Stimulated activated CD8-positive, alpha-beta memory T cell treated with anti-CD3 and anti-CD28 coated beads, Interleukin-12 subunit alpha, Interleukin-12 subunit beta, amount 100 ng/mL, for 1 hour (primary cell): ENCODE results near the gene PTPRG.

Experiments
- DNase-seq: peaks from one replicate; pipeline ENCODE4 v3.0.0-alpha.2; 2020; ENCODE audit warnings: low read depth

The PTPRG gene

GRCh38 chr3:62188681-62189375, 627.5 kb downstream of the PTPRG start:
- peak; percentile 44 for DNase-seq

DNA sequence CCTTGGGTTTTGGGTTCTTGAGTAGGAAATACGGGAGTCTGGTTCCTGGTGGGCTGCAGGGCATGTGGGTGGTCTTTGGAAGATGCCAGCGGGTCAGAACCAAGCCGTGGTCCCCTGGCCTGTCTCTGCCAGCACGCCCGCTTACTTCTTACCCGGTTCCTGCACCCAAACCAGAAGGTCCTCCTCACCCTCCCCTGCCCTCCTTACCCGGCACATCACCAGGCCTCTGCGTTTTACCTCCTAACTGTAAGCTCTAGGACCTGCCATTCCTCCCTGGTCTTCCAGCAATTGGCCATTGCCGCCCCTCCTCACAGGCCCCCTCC, 628.0 kb downstream of the PTPRG start:
- DNase-seq, result no peak

DNA sequence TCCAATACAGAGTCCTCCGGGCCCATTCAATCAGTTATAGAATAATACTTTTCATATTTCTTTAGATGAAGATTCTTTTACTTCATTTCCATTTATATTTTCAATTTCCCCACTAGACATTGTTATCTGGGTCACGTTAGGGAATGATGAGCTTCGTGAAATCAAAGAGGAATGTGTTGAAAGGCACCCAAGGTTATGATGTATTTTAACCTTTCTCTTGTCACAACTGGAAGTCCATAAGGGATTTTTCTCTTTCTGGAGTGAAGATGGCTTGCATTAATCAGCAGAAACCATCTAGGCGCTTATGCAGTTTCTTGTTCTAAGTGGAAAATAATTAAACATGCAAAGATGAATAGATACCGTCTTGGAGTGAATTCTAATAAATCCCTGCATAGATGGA, 631.5 kb downstream of the PTPRG start:
- no peak for DNase-seq

DNA sequence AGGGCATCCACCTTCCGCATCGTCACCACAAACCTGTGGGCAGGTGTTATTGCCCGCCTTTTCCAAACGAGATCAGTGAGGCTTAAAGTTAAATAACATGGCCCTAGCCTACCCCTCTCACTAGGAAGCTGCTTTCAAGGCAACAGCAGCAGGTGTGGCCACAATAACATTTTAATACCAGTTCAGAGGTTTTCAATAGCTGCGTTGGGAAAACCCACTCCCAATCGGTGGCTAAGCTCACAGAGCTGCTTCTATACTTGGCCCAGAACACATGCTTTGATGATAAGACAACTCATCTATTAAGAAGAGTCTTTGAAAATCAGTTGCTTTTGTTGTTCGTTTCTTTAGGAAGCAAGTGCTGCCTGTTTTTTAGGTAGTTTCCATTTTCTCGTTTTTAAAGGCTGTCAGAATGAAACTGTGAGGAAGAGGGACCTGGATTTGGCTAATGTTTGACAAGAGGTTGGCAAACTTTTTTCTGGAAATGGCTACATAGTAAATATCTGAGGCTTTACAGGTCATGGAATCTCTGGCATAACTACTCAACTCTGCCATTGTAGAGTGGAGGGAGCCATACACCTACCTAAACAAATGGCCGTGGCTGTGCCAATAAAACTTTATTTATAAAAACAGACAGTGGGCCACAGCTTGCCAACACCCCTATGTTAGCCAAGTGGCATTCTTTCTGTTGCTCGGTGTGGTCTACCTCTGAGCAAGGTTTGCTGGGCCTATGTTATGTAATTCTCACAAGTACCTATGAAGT, 632.4 kb downstream of the PTPRG start:
- DNase-seq, result no peak

DNA sequence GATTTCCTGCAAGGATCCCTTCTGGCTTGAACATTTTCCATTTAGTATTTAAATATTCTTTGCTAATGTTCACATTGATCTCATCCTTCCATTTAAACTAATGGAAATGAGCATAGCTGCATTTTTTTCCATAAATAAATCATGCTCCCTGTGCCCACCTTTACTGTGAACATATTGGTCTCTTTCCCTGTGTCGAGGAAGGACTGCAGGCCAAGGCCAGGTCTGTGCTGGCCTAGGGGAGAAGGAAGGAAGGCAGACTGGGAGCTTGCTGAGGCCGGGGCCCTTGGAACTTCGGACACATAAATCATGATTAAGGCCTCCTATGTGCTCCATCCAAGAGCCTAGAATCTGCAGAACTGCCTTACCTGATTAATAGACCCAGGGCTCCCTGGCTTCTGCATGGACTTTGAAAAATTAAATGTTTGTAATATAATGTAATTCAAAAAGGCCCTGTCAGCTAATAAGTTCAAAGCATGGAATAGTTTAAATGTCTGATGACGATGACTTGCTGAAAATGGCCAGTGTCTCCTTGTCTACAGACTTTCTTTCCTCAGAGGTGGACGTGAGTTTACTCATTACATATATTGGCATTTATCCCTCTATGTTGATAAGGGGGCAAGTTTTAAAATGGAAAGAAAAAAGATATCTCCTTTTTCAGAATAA, 636.1 kb downstream of the PTPRG start:
- no peak for DNase-seq

GRCh38 chr3:62199126-62199525, 637.8 kb downstream of the PTPRG start:
- no peak for DNase-seq

GRCh38 chr3:62201438-62202035, 640.2 kb downstream of the PTPRG start:
- no peak for DNase-seq

- DNase-seq, result no peak
These were observed 641.8 kb downstream of the PTPRG start for GRCh38 chr3:62203152-62203551.

DNA sequence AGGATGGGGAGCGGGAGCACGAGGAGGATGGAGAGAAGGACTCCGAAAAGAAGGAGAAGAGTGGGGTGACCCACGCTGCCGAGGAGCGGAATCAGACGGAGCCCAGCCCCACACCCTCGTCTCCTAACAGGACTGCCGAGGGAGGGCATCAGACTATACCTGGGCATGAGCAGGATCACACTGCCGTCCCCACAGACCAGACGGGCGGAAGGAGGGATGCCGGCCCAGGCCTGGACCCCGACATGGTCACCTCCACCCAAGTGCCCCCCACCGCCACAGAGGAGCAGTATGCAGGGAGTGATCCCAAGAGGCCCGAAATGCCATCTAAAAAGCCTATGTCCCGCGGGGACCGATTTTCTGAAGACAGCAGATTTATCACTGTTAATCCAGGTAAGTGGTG, 642.2 kb downstream of the PTPRG start:
- no peak for DNase-seq

DNA sequence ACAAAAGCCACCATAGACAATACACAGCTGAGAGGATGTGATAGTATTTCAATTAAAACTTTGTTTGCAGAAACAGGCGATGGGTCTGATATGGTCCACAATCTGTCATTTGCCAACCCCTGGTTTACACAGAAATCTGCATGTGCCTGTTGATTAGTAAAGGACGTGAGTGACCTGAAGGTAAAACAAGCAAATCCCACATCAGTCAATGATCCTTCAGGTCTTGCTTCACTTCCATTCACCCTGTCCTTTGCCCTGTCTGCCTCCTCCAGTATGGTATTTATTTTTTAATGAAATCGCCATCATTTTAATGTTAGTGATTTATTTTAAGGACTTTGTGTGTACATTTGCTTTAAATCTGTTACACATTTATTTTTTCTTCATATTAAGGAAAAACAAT, 645.8 kb downstream of the PTPRG start:
- no peak for DNase-seq

DNA sequence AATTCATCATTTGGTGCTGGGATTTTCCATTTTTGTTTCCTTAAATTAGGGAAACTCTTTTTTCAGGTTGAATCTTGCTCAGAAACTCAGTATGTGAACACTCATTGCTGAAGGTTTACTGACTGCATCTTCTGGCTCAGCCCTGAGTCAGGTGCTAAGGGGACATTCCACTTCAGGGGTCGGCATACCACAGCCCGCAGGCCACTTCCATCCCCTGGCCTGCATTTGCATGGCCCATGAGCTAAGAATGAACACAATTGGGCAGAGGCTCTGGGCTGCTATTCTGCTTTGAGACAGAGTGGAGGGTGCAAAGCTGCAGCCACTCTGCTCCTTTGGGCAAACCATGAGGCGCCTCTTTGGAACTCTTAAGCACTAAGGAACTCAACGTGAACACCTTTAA, 647.0 kb downstream of the PTPRG start:
- no peak for DNase-seq

DNA sequence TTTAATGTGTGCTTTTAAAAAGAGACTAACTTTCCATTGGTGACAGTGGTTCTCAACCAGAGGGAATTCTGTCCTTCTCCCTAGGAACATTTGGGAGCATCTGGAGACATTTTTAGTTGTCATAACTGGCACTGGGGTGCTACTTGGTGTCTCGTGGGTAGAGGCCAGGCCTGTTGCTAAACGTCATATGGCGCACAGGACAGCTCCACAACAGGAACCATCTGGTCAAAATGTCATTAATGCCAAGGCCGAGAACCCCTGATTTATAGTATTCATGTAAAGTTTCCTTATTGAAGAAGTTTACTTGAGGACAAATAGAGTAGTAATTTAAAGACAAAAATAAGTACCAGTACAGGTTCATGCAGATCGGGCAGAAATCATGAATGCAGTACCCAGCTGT, 647.7 kb downstream of the PTPRG start:
- no peak for DNase-seq

DNA sequence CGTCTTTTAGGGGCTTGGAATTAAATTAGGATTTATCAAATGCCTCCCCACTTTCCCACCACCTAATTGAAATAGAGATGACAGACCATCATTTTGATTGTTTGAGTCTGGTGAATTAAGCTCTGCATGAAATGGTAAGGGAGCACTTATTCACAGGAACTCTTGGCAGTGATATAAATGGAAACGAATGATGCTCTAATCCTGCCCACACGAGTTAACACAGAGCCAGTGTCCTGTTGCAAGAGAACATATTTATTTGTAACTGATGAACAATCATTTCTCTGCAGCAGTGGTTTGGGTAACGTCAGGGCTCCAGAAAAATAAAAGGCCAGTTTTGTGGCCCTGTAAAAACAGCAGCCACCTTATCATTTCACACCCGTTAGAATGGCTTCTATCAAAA, 648.6 kb downstream of the PTPRG start:
- DNase-seq, result no peak

- DNase-seq, result no peak
These were observed 650.5 kb downstream of the PTPRG start for GRCh38 chr3:62211675-62212429.

- DNase-seq, result no peak
These were observed 653.5 kb downstream of the PTPRG start for GRCh38 chr3:62214850-62215249.

- no peak for DNase-seq
These were observed 659.2 kb downstream of the PTPRG start for GRCh38 chr3:62220616-62221015.

DNA sequence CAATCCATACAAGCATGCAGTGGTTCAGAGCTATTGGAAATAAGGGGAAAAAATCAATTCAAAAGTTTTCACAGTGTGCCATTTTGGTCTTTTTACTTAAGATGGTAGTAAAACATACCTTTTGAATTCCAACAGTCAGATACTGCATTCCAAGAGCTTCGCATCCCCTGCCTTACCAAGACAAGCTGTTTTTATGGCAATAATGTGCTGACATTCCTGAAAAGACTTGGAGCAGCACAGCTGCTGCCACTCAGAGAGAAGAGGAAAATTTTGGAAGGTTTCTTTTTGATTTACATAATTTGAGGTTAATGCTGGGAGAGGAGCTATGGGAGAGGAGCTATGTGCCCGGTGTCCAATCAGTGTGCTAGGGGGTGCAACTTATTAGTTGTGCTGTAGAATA, 663.7 kb downstream of the PTPRG start:
- no peak for DNase-seq

DNA sequence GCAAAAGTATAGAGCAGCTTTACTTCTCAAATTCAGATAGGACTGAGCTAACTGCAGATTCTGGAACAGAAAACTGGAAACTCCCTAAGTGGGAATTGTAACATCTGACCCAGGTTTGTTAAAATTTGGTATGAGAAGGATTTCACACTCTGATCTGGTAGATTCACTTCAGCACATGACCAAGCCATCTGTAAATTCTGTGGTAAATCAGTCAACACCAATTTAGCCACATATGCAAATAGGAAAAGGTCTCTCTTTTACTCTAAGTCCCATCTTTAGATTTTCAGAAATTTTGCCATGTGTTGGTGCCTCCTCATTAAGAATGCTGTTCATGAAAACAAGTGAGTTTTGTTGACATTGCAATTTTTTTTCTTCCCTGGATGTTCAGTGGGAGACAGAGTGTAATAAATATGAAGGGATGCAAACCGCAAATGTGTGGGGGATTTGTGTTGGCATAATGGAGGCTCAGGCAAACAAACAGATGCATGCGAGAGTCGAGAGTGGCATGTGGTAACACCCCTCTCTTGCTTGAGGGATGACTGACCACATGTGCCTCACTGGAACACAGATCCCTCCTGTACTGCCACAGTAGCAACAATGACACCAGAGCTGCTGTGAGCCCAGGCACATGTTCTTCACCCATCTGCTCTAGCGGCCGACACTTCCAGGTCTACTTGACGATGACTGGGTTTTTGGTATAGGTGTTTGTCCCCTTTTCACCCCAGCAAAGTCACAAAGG, 665.4 kb downstream of the PTPRG start:
- DNase-seq, result no peak

DNA sequence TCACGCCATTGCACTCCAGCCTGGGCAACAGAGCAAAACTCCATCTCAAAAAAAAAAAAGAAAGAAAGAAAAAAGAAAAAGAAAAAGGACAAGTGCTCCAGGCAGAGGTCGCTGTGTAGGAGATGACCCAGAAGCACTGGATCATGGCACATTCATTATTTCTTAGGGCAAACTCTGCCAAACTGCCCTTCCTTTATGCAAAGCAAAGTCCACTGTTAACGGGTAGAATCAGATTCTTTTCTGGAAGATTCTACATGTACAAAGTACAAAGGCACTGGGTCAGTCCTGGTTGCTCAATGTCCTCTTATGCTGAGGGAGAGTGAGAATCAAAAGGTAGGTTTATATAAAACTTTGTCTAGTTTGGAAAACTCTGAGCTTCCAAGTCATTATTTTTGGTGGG, 667.1 kb downstream of the PTPRG start:
- no peak for DNase-seq

DNA sequence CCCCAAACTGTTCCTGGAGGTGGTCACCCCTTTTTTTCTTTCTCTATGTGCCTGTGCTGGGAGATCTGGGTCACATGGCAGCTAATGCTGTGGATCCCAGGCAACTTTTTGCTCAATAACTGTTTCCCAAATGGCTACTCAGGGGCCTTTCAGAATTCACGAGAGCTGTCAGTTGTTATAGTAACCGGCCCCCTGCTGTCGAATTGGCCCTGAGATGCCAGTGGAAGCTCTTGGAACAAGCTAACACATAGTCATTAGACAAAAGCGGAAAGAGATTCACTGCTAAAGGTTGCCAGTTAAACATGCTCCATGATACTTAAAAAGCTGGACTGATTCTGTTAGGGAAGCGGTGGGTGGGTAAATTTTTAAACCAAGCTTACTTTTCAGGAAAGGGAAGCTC, 667.8 kb downstream of the PTPRG start:
- no peak for DNase-seq

- no peak for DNase-seq
These were observed 668.5 kb downstream of the PTPRG start for GRCh38 chr3:62229908-62230307.

- no peak for DNase-seq
These were observed 671.7 kb downstream of the PTPRG start for GRCh38 chr3:62233065-62233464.
